OCI-LY1 (cell line): Measurements from ENCODE around the gene CDH8.

Experiments
- H2AFZ ChIP-seq: fragments of 200-600 bp; sonication (generic), shearing (Covaris generic); 2 replicates; pipeline ENCODE4 v1.6.0; 2014; ENCODE audit warnings: antibody characterized with exemption, mild to moderate bottlenecking, low read length
- H3F3A ChIP-seq: fragments of 200-600 bp; sonication (generic), shearing (Covaris generic); 2 replicates; pipeline ENCODE4 v1.6.0; 2014; ENCODE audit warnings: mild to moderate bottlenecking, antibody characterized with exemption, low read length, moderate library complexity; ENCODE audit not compliant: insufficient read depth
- H3K27ac ChIP-seq: fragments of 200-600 bp; sonication (generic); 2 replicates; pipeline ENCODE4 v1.5.1; 2014; ENCODE audit warnings: low read length, mixed run types, mild to moderate bottlenecking, low read depth; ENCODE audit not compliant: poor library complexity, severe bottlenecking
- H3K27me3 ChIP-seq: fragments of 200-600 bp; sonication (generic); 2 replicates; pipeline ENCODE4 v1.6.0; 2014; ENCODE audit warnings: antibody characterized with exemption, mild to moderate bottlenecking, low read length, moderate library complexity; ENCODE audit not compliant: insufficient read depth
- H3K36me3 ChIP-seq: fragments of 200-600 bp; sonication (generic); 2 replicates; pipeline ENCODE4 v1.6.1; 2014; ENCODE audit warnings: mild to moderate bottlenecking, antibody characterized with exemption, low read length, moderate library complexity, mixed read lengths; ENCODE audit not compliant: insufficient read depth
- H3K4me1 ChIP-seq: fragments of 200-600 bp; sonication (generic); 2 replicates; pipeline ENCODE4 v1.5.1; 2014; ENCODE audit warnings: mild to moderate bottlenecking, low read length, moderate library complexity; ENCODE audit not compliant: insufficient read depth, severe bottlenecking
- H3K4me2 ChIP-seq: fragments of 200-600 bp; sonication (generic), shearing (Covaris generic); 2 replicates; pipeline ENCODE4 v1.6.1; 2014; ENCODE audit warnings: low read length
- H3K4me3 ChIP-seq: fragments of 200-600 bp; sonication (generic); 2 replicates; pipeline ENCODE4 v1.5.1; 2014; ENCODE audit warnings: low read length, low read depth, mild to moderate bottlenecking, mixed read lengths; ENCODE audit not compliant: poor library complexity, severe bottlenecking
- H3K79me2 ChIP-seq: fragments of 200-600 bp; shearing (Covaris generic); 2 replicates; pipeline ENCODE4 v1.6.1; 2016; ENCODE audit warnings: mixed run types, low read length, mixed read lengths; ENCODE audit not compliant: insufficient read depth
- H3K9ac ChIP-seq: fragments of 200-600 bp; sonication (generic), shearing (Covaris generic); 2 replicates; pipeline ENCODE4 v1.6.1; 2014; ENCODE audit warnings: mild to moderate bottlenecking, low read length, mixed read lengths
- H3K9me2 ChIP-seq: fragments of 200-600 bp; sonication (generic), shearing (Covaris generic); 2 replicates; pipeline ENCODE4 v1.6.1; 2014; ENCODE audit warnings: low read depth, mild to moderate bottlenecking, low read length, mixed read lengths
- H3K9me3 ChIP-seq: fragments of 200-600 bp; shearing (Covaris generic); 2 replicates; pipeline ENCODE4 v1.6.1; 2014; ENCODE audit warnings: low read length, mixed read lengths
- H4K20me1 ChIP-seq: fragments of 200-600 bp; sonication (generic), shearing (Covaris generic); 2 replicates; pipeline ENCODE4 v1.6.0; 2016; ENCODE audit warnings: mild to moderate bottlenecking, low read length; ENCODE audit not compliant: insufficient read depth
- CTCF ChIP-seq: fragments of 200-600 bp; sonication (generic), shearing (Covaris generic); IDR thresholded peaks from 2 replicates; pipeline ENCODE4 v1.5.1; 2017; ENCODE audit warnings: mild to moderate bottlenecking, antibody characterized with exemption, low read length, moderate library complexity, mixed read lengths
- EZH2 ChIP-seq: fragments of 200-600 bp; sonication (generic), shearing (Covaris generic); IDR thresholded peaks from 2 replicates; pipeline ENCODE4 v1.8.0; 2017; ENCODE audit warnings: borderline replicate concordance, mixed run types, mild to moderate bottlenecking, antibody characterized with exemption, low read length, moderate library complexity, mixed read lengths

Gene CDH8

DNA sequence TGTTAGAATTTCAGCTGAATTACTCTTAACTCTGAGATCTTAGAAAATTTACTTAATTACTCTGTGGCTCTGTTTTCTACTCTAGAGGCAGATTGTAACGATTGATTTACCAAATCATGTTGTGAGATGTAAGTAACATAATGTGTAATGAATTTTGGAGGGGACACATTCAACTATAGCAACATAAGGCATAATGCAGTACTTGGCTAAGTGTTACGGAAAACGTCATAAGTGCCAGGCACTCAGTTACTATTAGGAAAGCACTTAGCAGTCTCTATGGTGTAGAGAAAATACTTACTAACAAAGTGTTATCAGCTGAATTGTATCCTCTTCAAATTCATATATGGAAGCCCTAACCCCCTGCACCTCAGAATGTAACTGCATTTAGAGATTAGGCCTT lies 40.6 kb upstream of the CDH8 start:
- Histone ChIP-seq H3K27me3 (no peaks in the 10 kb centered on the region), H3K4me1 (no peaks in the 10 kb centered on the region), H3K79me2 (no peaks in the 10 kb centered on the region), H4K20me1 (no peaks in the 10 kb centered on the region), H2AFZ (no peak overlapping the region), H3K9me3 (no peaks in the 10 kb centered on the region), H3K36me3 (no peaks in the 10 kb centered on the region), H3K9me2 (no peaks in the 10 kb centered on the region), H3K4me2 (no peak overlapping the region), H3K27ac (no peak overlapping the region), H3F3A (no peaks in the 10 kb centered on the region), H3K9ac (no peak overlapping the region), H3K4me3 (no peak overlapping the region)
- TF ChIP-seq EZH2 (no peak), CTCF (no peak)

- H3K36me3 ChIP-seq: no peaks in the 10 kb centered on the region
Measured at GRCh38 chr16:62068747-62069146, 32.5 kb upstream of the CDH8 start.

DNA sequence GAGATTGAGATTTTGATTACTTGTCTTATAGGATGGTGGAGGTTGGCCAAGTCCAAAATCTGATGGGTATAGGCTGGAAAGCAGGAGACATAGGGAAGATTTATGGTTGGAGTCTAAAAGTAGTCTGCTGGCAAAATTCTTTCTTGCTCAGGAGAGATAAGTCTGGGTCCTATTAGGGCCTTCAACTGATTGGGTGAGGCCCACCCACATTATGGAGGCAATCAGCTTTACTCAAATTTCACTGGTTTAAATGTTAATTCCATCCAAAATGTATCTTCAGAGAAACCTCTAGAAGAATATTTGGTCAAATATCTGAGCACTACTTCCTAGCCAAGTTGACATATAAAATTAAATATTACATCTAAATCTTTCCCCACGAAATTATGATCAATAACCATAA lies 31.7 kb upstream of the CDH8 start:
- TF ChIP-seq CTCF (no peak), EZH2 (no peak)
- Histone ChIP-seq H3K4me2 (no peak overlapping the region), H3K9me3 (no peaks in the 10 kb centered on the region), H3K9ac (no peak overlapping the region), H3K36me3 (no peaks in the 10 kb centered on the region), H3K27ac (no peak overlapping the region), H4K20me1 (no peaks in the 10 kb centered on the region), H3K27me3 (no peaks in the 10 kb centered on the region), H3F3A (no peaks in the 10 kb centered on the region), H2AFZ (no peak overlapping the region), H3K9me2 (no peaks in the 10 kb centered on the region), H3K79me2 (no peaks in the 10 kb centered on the region), H3K4me1 (no peaks in the 10 kb centered on the region), H3K4me3 (no peak overlapping the region)

More at GRCh38 chr16:62068747-62069146, 32.5 kb upstream of the CDH8 start:
- Histone ChIP-seq H3F3A (no peaks in the 10 kb centered on the region), H3K27me3 (no peaks in the 10 kb centered on the region), H3K9me3 (no peaks in the 10 kb centered on the region), H2AFZ (no peak overlapping the region), H3K9me2 (no peaks in the 10 kb centered on the region), H3K4me3 (no peak overlapping the region), H3K4me1 (no peaks in the 10 kb centered on the region), H3K9ac (no peak overlapping the region), H3K27ac (no peak overlapping the region), H3K4me2 (no peak overlapping the region), H3K79me2 (no peaks in the 10 kb centered on the region), H4K20me1 (no peaks in the 10 kb centered on the region)
- TF ChIP-seq EZH2 (no peak), CTCF (peak; percentile 54)
